Ramos (cell line): ENCODE data around the gene LMF1.
"Not testable (repeated sequence)": the region's sequence is repeated elsewhere in the genome, so short reads cannot be mapped to it uniquely, and the experiment has no call there.

ENCODE experiments used
- in situ Hi-C: fragments of 300-500 bp; cut with MboI; formaldehyde crosslinking; loops from one replicate; pipeline ENCODE4 v1.14.3; 2022; ENCODE audit warnings: low sequenced_read_pairs; ENCODE audit not compliant: unreplicated experiment

Gene LMF1

GRCh38 chr16:822174-822908 lies 148.4 kb downstream of the LMF1 start:
- in situ Hi-C loops, result no loop called here

- in situ Hi-C loops, result no loop called here
Measured at GRCh38 chr16:821751-822150, 149.0 kb downstream of the LMF1 start.

GRCh38 chr16:820748-821147 lies 150.0 kb downstream of the LMF1 start:
- in situ Hi-C loops, result no loop called here

GRCh38 chr16:820044-820408 lies 150.8 kb downstream of the LMF1 start:
- in situ Hi-C loops, result not testable (repeated sequence)

GRCh38 chr16:819336-820043 lies 151.3 kb downstream of the LMF1 start:
- in situ Hi-C loops, result loop anchor here (10.0 kb wide), 1 partner anchor 245 kb away; no protein-coding TSS in a partner anchor

GRCh38 chr16:818592-818991 lies 152.2 kb downstream of the LMF1 start:
- in situ Hi-C loops, result loop anchor here (10.0 kb wide), 1 partner anchor 246 kb away; no protein-coding TSS in a partner anchor

- in situ Hi-C loops, result loop anchor here (10.0 kb wide), 1 partner anchor 247 kb away; no protein-coding TSS in a partner anchor
Measured at GRCh38 chr16:818132-818531, 152.7 kb downstream of the LMF1 start.

- in situ Hi-C loops, result loop anchor here (10.0 kb wide), 1 partner anchor 248 kb away; no protein-coding TSS in a partner anchor
Measured at GRCh38 chr16:817001-817906, 153.5 kb downstream of the LMF1 start.

- in situ Hi-C loops, result loop anchor here (10.0 kb wide), 1 partner anchor 249 kb away; no protein-coding TSS in a partner anchor
Measured at GRCh38 chr16:815861-816260, 154.9 kb downstream of the LMF1 start.

GRCh38 chr16:814974-815373 lies 155.8 kb downstream of the LMF1 start:
- in situ Hi-C loops, result loop anchor here (10.0 kb wide), 1 partner anchor 250 kb away; no protein-coding TSS in a partner anchor

- in situ Hi-C loops, result loop anchor here (10.0 kb wide), 1 partner anchor 251 kb away; no protein-coding TSS in a partner anchor
Measured at GRCh38 chr16:813916-814412, 156.8 kb downstream of the LMF1 start.

- in situ Hi-C loops, result loop anchor here (10.0 kb wide), 1 partner anchor 251 kb away; no protein-coding TSS in a partner anchor
Measured at GRCh38 chr16:813204-813915, 157.4 kb downstream of the LMF1 start.

GRCh38 chr16:808085-808386 lies 162.7 kb downstream of the LMF1 start:
- in situ Hi-C loops, result no loop called here

- in situ Hi-C loops, result no loop called here
Measured at GRCh38 chr16:807347-808084, 163.3 kb downstream of the LMF1 start.

- in situ Hi-C loops, result no loop called here
Measured at GRCh38 chr16:805474-805873, 165.3 kb downstream of the LMF1 start.

- in situ Hi-C loops, result no loop called here
Measured at GRCh38 chr16:804193-805048, 166.4 kb downstream of the LMF1 start.

GRCh38 chr16:803754-804080 lies 167.1 kb downstream of the LMF1 start:
- in situ Hi-C loops, result no loop called here
